Duodenal mucosa (tissue), 2 donors: ENCODE data around the gene DOCK2.

Source experiments
- H3K27ac ChIP-seq: one replicate; pipeline ENCODE4 v1.7.0; 2013; ENCODE audit warnings: low read depth, low read length
- H3K27me3 ChIP-seq, 2 donors: one replicate each; pipeline ENCODE4 v1.7.0; 2013; ENCODE audit warnings: low read length in 2 of 2, control low read depth in 1 of 2; ENCODE audit not compliant: insufficient read depth in 2 of 2, control insufficient read depth in 1 of 2
- H3K36me3 ChIP-seq, 2 donors: one replicate each; pipeline ENCODE4 v1.7.0; 2013; ENCODE audit warnings: low read length in 2 of 2, control low read depth in 1 of 2; ENCODE audit not compliant: insufficient read depth in 2 of 2, control insufficient read depth in 1 of 2
- H3K4me1 ChIP-seq, 2 donors: one replicate each; pipeline ENCODE4 v1.7.0; 2013; ENCODE audit warnings: low read length in 2 of 2, control low read depth in 1 of 2; ENCODE audit not compliant: insufficient read depth in 2 of 2, control insufficient read depth in 1 of 2
- H3K4me3 ChIP-seq, 2 donors: one replicate each; pipeline ENCODE4 v1.7.0; 2013; ENCODE audit warnings: low read length in 2 of 2, low read depth in 1 of 2
- H3K9ac ChIP-seq, 2 donors: one replicate each; pipeline ENCODE4 v1.7.0; 2013; ENCODE audit warnings: low read length in 2 of 2, low read depth in 1 of 2
- H3K9me3 ChIP-seq, 2 donors: one replicate each; pipeline ENCODE4 v1.7.0; 2013; ENCODE audit warnings: low read length in 2 of 2, control low read depth in 1 of 2; ENCODE audit not compliant: control insufficient read depth in 1 of 2

DOCK2 gene

GRCh38 chr5:169991115-169991869, 354.2 kb downstream of the DOCK2 start:
- Histone ChIP-seq H3K9me3 (no peaks in the 10 kb centered on the region), H3K36me3 (peaks cover 0 to 6% of the 10 kb centered on the region in 2 donors), H3K9ac (no peak overlapping the region), H3K4me3 (no peak overlapping the region), H3K4me1 (no peaks in the 10 kb centered on the region), H3K27me3 (no peaks in the 10 kb centered on the region), H3K27ac (no peak overlapping the region)

- no peaks in the 10 kb centered on the region for H3K4me1 ChIP-seq
- H3K27me3 ChIP-seq, result no peaks in the 10 kb centered on the region
- H3K27ac ChIP-seq, result no peak overlapping the region
- no peaks in the 10 kb centered on the region for H3K9me3 ChIP-seq
- no peaks in the 10 kb centered on the region for H3K36me3 ChIP-seq
- no peak overlapping the region for H3K4me3 ChIP-seq
- no peak overlapping the region for H3K9ac ChIP-seq
Measured at GRCh38 chr5:169992789-169993484, 355.9 kb downstream of the DOCK2 start.

- Histone ChIP-seq H3K36me3 (no peaks in the 10 kb centered on the region), H3K4me3 (no peak overlapping the region)
Measured at GRCh38 chr5:169993485-169993790, 356.4 kb downstream of the DOCK2 start.

GRCh38 chr5:169997798-169998197, 360.7 kb downstream of the DOCK2 start:
- no peaks in the 10 kb centered on the region for H3K27me3 ChIP-seq
- H3K4me1 ChIP-seq, result no peaks in the 10 kb centered on the region
- no peak overlapping the region for H3K9ac ChIP-seq
- H3K4me3 ChIP-seq, result no peak overlapping the region
- no peak overlapping the region for H3K27ac ChIP-seq
- H3K36me3 ChIP-seq, result no peaks in the 10 kb centered on the region
- H3K9me3 ChIP-seq, result no peaks in the 10 kb centered on the region

More at GRCh38 chr5:169993485-169993790, 356.4 kb downstream of the DOCK2 start:
- Histone ChIP-seq H3K27me3 (no peaks in the 10 kb centered on the region), H3K27ac (no peak overlapping the region), H3K9ac (no peak overlapping the region), H3K4me1 (no peaks in the 10 kb centered on the region), H3K9me3 (no peaks in the 10 kb centered on the region)

- H3K4me3 ChIP-seq, result no peak overlapping the region
- no peak overlapping the region for H3K27ac ChIP-seq
- no peaks in the 10 kb centered on the region for H3K9me3 ChIP-seq
- H3K4me1 ChIP-seq, result no peaks in the 10 kb centered on the region
- no peaks in the 10 kb centered on the region for H3K36me3 ChIP-seq
- H3K27me3 ChIP-seq, result no peaks in the 10 kb centered on the region
- H3K9ac ChIP-seq, result no peak overlapping the region
Measured at GRCh38 chr5:169999621-170000020, 362.5 kb downstream of the DOCK2 start.

- Histone ChIP-seq H3K9ac (no peak overlapping the region), H3K36me3 (no peaks in the 10 kb centered on the region)
Measured at GRCh38 chr5:170000155-170000554, 363.1 kb downstream of the DOCK2 start.

GRCh38 chr5:170006021-170006420, 368.9 kb downstream of the DOCK2 start:
- Histone ChIP-seq H3K27me3 (no peaks in the 10 kb centered on the region), H3K9me3 (no peaks in the 10 kb centered on the region), H3K9ac (no peak overlapping the region), H3K27ac (no peak overlapping the region), H3K4me1 (no peaks in the 10 kb centered on the region), H3K4me3 (no peak overlapping the region), H3K36me3 (no peaks in the 10 kb centered on the region)

More at GRCh38 chr5:170000155-170000554, 363.1 kb downstream of the DOCK2 start:
- Histone ChIP-seq H3K27me3 (no peaks in the 10 kb centered on the region), H3K27ac (no peak overlapping the region), H3K4me3 (no peak overlapping the region), H3K9me3 (no peaks in the 10 kb centered on the region), H3K4me1 (no peaks in the 10 kb centered on the region)

GRCh38 chr5:170008376-170008775, 371.3 kb downstream of the DOCK2 start:
- no peaks in the 10 kb centered on the region for H3K36me3 ChIP-seq
- no peaks in the 10 kb centered on the region for H3K4me1 ChIP-seq
- H3K4me3 ChIP-seq, result no peak overlapping the region
- H3K9me3 ChIP-seq, result no peaks in the 10 kb centered on the region
- H3K27ac ChIP-seq, result no peak overlapping the region
- H3K27me3 ChIP-seq, result no peaks in the 10 kb centered on the region
- H3K9ac ChIP-seq, result no peak overlapping the region

- no peaks in the 10 kb centered on the region for H3K36me3 ChIP-seq
- H3K4me1 ChIP-seq, result no peaks in the 10 kb centered on the region
- no peak overlapping the region for H3K9ac ChIP-seq
- H3K9me3 ChIP-seq, result no peaks in the 10 kb centered on the region
- H3K27ac ChIP-seq, result no peak overlapping the region
- no peak overlapping the region for H3K4me3 ChIP-seq
- H3K27me3 ChIP-seq, result no peaks in the 10 kb centered on the region
Measured at GRCh38 chr5:170010595-170010994, 373.5 kb downstream of the DOCK2 start.

GRCh38 chr5:170011751-170012150, 374.7 kb downstream of the DOCK2 start:
- no peak overlapping the region for H3K4me3 ChIP-seq
- H3K27ac ChIP-seq, result no peak overlapping the region
- no peak overlapping the region for H3K9ac ChIP-seq
- H3K4me1 ChIP-seq, result no peaks in the 10 kb centered on the region
- H3K36me3 ChIP-seq, result no peaks in the 10 kb centered on the region
- no peaks in the 10 kb centered on the region for H3K27me3 ChIP-seq
- H3K9me3 ChIP-seq, result no peaks in the 10 kb centered on the region
